ENCODE measurements around the gene TEC.
A peak's percentile ranks its signal among the peaks of the same experiment; 100 is the strongest.

GRCh38 chr4:48109413-48110263, 160.0 kb downstream of the TEC start:
- peak in 1 of 2 experiments; percentile 37; a peak in 1 of 4 replicates for TF ChIP-seq RCOR1 (IDR thresholded peaks at IDR 0.05; ENCODE audit: borderline replicate concordance in 1 of 2, low read depth in 2 of 2, low read length in 2 of 2)
- TF ChIP-seq TRIM24 (IDR thresholded peaks at IDR 0.05) = no peak
- TF ChIP-seq CHD4 (IDR thresholded peaks at IDR 0.05; ENCODE audit: insufficient read depth, insufficient replicate concordance, low read depth, low read length, poor library complexity, severe bottlenecking) = no peak
- TF ChIP-seq, protein P1, sequence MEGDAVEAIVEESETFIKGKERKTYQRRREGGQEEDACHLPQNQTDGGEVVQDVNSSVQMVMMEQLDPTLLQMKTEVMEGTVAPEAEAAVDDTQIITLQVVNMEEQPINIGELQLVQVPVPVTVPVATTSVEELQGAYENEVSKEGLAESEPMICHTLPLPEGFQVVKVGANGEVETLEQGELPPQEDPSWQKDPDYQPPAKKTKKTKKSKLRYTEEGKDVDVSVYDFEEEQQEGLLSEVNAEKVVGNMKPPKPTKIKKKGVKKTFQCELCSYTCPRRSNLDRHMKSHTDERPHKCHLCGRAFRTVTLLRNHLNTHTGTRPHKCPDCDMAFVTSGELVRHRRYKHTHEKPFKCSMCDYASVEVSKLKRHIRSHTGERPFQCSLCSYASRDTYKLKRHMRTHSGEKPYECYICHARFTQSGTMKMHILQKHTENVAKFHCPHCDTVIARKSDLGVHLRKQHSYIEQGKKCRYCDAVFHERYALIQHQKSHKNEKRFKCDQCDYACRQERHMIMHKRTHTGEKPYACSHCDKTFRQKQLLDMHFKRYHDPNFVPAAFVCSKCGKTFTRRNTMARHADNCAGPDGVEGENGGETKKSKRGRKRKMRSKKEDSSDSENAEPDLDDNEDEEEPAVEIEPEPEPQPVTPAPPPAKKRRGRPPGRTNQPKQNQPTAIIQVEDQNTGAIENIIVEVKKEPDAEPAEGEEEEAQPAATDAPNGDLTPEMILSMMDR (IDR thresholded peaks at IDR 0.05 in 2 of 3, conservative IDR thresholded peaks at IDR 0.05 in 1 of 3; ENCODE audit: insufficient read depth in 2 of 3, low read depth in 1 of 3, low read length in 3 of 3) = peak; percentile 53 to 76 (median 74); a peak in 5 of 6 replicates
- TF ChIP-seq ZNF143 (CRISPR knock-in tag; IDR thresholded peaks at IDR 0.05) = no peak
- TF ChIP-seq, protein P2, sequence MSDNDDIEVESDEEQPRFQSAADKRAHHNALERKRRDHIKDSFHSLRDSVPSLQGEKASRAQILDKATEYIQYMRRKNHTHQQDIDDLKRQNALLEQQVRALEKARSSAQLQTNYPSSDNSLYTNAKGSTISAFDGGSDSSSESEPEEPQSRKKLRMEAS (CRISPR knock-in tag; IDR thresholded peaks at IDR 0.05) = no peak
- TF ChIP-seq BDP1 (IDR thresholded peaks at IDR 0.05; ENCODE audit: insufficient read depth, insufficient read length) = no peak
- no peak for TF ChIP-seq POLR2AphosphoS2 (IDR thresholded peaks at IDR 0.05; ENCODE audit: low read length)
- no peak for TF ChIP-seq TEAD1 (CRISPR knock-in tag; IDR thresholded peaks at IDR 0.05)
- TF ChIP-seq POLR2A (conservative IDR thresholded peaks at IDR 0.05) = no peak
- TF ChIP-seq SETDB1 (IDR thresholded peaks at IDR 0.05; ENCODE audit: low read length) = no peak
- TF ChIP-seq RFX5 (IDR thresholded peaks at IDR 0.05; ENCODE audit: low read depth, low read length) = no peak
- no peak for TF ChIP-seq POLR2H (tag; IDR thresholded peaks at IDR 0.05; ENCODE audit: low read depth)

Measured in K562 (cell line).